GM12892 (cell line): ENCODE results near the gene CFAP46.

ENCODE experiments used
- POLR2A ChIP-seq: IDR thresholded peaks from 2 replicates; pipeline ENCODE4 v1.6.1; 2011; ENCODE audit warnings: low read depth, low read length, control low read depth
- POLR2AphosphoS5 ChIP-seq: IDR thresholded peaks from 2 replicates; pipeline ENCODE4 v1.6.1; 2011; ENCODE audit warnings: low read depth, low read length, control low read depth

GRCh38 chr10:132834311-132834761 is 108.0 kb downstream of the CFAP46 start:
- TF ChIP-seq POLR2A (no peak), POLR2AphosphoS5 (no peak)
